GM13977 (cell line): ENCODE measurements around the gene ALDH3B1.

Source experiments
- DNase-seq: peaks from one replicate; pipeline ENCODE4 v3.0.0; 2012; ENCODE audit warnings: low spot score
- CTCF ChIP-seq: IDR thresholded peaks from 2 replicates; pipeline ENCODE4 v1.5.1; 2012; ENCODE audit warnings: mild to moderate bottlenecking, control low read depth; ENCODE audit not compliant: insufficient read depth; ENCODE audit errors: extremely low read depth, missing control alignments
- in situ Hi-C: fragments of 300-500 bp; cut with MboI; formaldehyde crosslinking; loops from one replicate; pipeline ENCODE4 v1.12.0; 2022; ENCODE audit warnings: low sequenced_read_pairs, low pct_unique_long_range_greater_than_20kb, mixed read lengths, inconsistent platforms; ENCODE audit not compliant: unreplicated experiment

ALDH3B1 gene

GRCh38 chr11:68032997-68033707 is 23.0 kb downstream of the ALDH3B1 start:
- in situ Hi-C loops = no loop called here
- no peak for TF ChIP-seq CTCF
- DNase-seq = no peak

- in situ Hi-C loops = no loop called here
Observed at GRCh38 chr11:68033708-68034045, 23.6 kb downstream of the ALDH3B1 start.

GRCh38 chr11:68035266-68035876 is 25.2 kb downstream of the ALDH3B1 start:
- in situ Hi-C loops = no loop called here
- no peak for TF ChIP-seq CTCF
- DNase-seq = no peak

More at GRCh38 chr11:68033708-68034045, 23.6 kb downstream of the ALDH3B1 start:
- no peak for TF ChIP-seq CTCF
- DNase-seq = no peak

- no peak for TF ChIP-seq CTCF
- in situ Hi-C loops = no loop called here
- DNase-seq = no peak
Observed at GRCh38 chr11:68036141-68036716, 26.1 kb downstream of the ALDH3B1 start.

- DNase-seq = no peak
- no peak for TF ChIP-seq CTCF
- in situ Hi-C loops = no loop called here
Observed at GRCh38 chr11:68036717-68037239, 26.7 kb downstream of the ALDH3B1 start.

GRCh38 chr11:68037411-68038225 is 27.5 kb downstream of the ALDH3B1 start:
- no peak for TF ChIP-seq CTCF
- DNase-seq = no peak

More at GRCh38 chr11:68037411-68038225, 27.5 kb downstream of the ALDH3B1 start:
- in situ Hi-C loops = no loop called here
